ENCODE results near the gene HLA-F.
A peak's percentile ranks its signal among the peaks of the same experiment; 100 is the strongest.

The HLA-F gene

GRCh38 chr6:29710281-29710941 lies 12.8 kb upstream of the HLA-F start:
- no peak for DNase-seq
- Histone ChIP-seq H3K27me3 (replicated peaks) (peaks cover 2% of the 10 kb centered on the region), H3K4me3 (ENCODE audit: low read depth, low read length) (no peak overlapping the region), H3K36me3 (replicated peaks) (no peaks in the 10 kb centered on the region), H3K27ac (no peak overlapping the region)
- in situ Hi-C loops (cut with HindIII; ENCODE audit: low pct_ligation_motif_present, low sequenced_read_pairs), result no loop called here
- no peak for TF ChIP-seq CTCF (IDR thresholded peaks at IDR 0.05; ENCODE audit: low read depth, low read length, missing control alignments)

GRCh38 chr6:29720863-29721262 lies 2.4 kb upstream of the HLA-F start:
- no peaks in the 10 kb centered on the region for H3K27me3 ChIP-seq (replicated peaks)
- no peak overlapping the region for H3K4me3 ChIP-seq (ENCODE audit: low read depth, low read length)
- H3K36me3 ChIP-seq (replicated peaks), result no peaks in the 10 kb centered on the region
- in situ Hi-C loops (cut with HindIII; ENCODE audit: low pct_ligation_motif_present, low sequenced_read_pairs), result no loop called here
- no peak overlapping the region for H3K27ac ChIP-seq
- TF ChIP-seq CTCF (IDR thresholded peaks at IDR 0.05; ENCODE audit: low read depth, low read length, missing control alignments), result no peak
- DNase-seq, result no peak

GRCh38 chr6:29723666-29724588 lies 693 bp downstream of the HLA-F start:
- no peak for DNase-seq
- in situ Hi-C loops (cut with HindIII; ENCODE audit: low pct_ligation_motif_present, low sequenced_read_pairs), result no loop called here

GRCh38 chr6:29724937-29725869 lies 2.0 kb downstream of the HLA-F start:
- no peak for DNase-seq
- Histone ChIP-seq H3K4me3 (ENCODE audit: low read depth, low read length) (no peak overlapping the region), H3K27me3 (replicated peaks) (no peaks in the 10 kb centered on the region), H3K36me3 (replicated peaks) (no peaks in the 10 kb centered on the region), H3K27ac (no peak overlapping the region)
- in situ Hi-C loops (cut with HindIII; ENCODE audit: low pct_ligation_motif_present, low sequenced_read_pairs), result loop anchor here (25.0 kb wide), 1 partner anchor 112 kb away; the partner anchor contains the start of gene HLA-G
- no peak for TF ChIP-seq CTCF (IDR thresholded peaks at IDR 0.05; ENCODE audit: low read depth, low read length, missing control alignments)

More at GRCh38 chr6:29723666-29724588, 693 bp downstream of the HLA-F start:
- TF ChIP-seq CTCF (IDR thresholded peaks at IDR 0.05; ENCODE audit: low read depth, low read length, missing control alignments), result no peak
- Histone ChIP-seq H3K36me3 (replicated peaks) (no peaks in the 10 kb centered on the region), H3K4me3 (ENCODE audit: low read depth, low read length) (peak overlapping the region; percentile 58), H3K27me3 (replicated peaks) (no peaks in the 10 kb centered on the region), H3K27ac (no peak overlapping the region)

GRCh38 chr6:29726001-29726400 lies 2.8 kb downstream of the HLA-F start:
- Histone ChIP-seq H3K27me3 (replicated peaks) (no peaks in the 10 kb centered on the region), H3K36me3 (replicated peaks) (no peaks in the 10 kb centered on the region), H3K4me3 (ENCODE audit: low read depth, low read length) (no peak overlapping the region), H3K27ac (no peak overlapping the region)
- in situ Hi-C loops (cut with HindIII; ENCODE audit: low pct_ligation_motif_present, low sequenced_read_pairs), result loop anchor here (25.0 kb wide), 1 partner anchor 111 kb away; the partner anchor contains the start of gene HLA-G
- TF ChIP-seq CTCF (IDR thresholded peaks at IDR 0.05; ENCODE audit: low read depth, low read length, missing control alignments), result no peak
- no peak for DNase-seq

Data from brain microvascular endothelial cell (primary cell).